Limb (tissue), 2 donors: Measurements from ENCODE around the gene DDI1.
A peak's percentile ranks its signal among the peaks of the same experiment; 100 is the strongest.

Experiments used
- DNase-seq, 2 donors: peaks; one replicate each; pipeline ENCODE4 v3.0.0-alpha.2; 2016; ENCODE audit errors: extremely low spot score in 2 of 2

The DDI1 gene

GRCh38 chr11:104036588-104036987 lies at the start of gene DDI1:
Gene DDI1, plus strand, starts transcription at chr11:104036640. Its CDS starts 183 bp downstream, at chr11:104036823.
- no peak for DNase-seq

GRCh38 chr11:103987629-103988594 lies 48.5 kb upstream of the DDI1 start:
- DNase-seq = no peak

GRCh38 chr11:103988595-103988969 lies 47.9 kb upstream of the DDI1 start:
- no peak for DNase-seq

- DNase-seq = no peak
These were observed 42.9 kb upstream of the DDI1 start for GRCh38 chr11:103993507-103993906.

- DNase-seq = peak in 1 of 2 donors; percentile 22
These were observed 42.3 kb upstream of the DDI1 start for GRCh38 chr11:103994094-103994493.

GRCh38 chr11:103994518-103994917 lies 41.9 kb upstream of the DDI1 start:
- DNase-seq = no peak

- DNase-seq = no peak
These were observed 40.5 kb upstream of the DDI1 start for GRCh38 chr11:103995896-103996295.

- no peak for DNase-seq
These were observed 39.4 kb upstream of the DDI1 start for GRCh38 chr11:103997082-103997481.

- no peak for DNase-seq
These were observed 37.5 kb upstream of the DDI1 start for GRCh38 chr11:103998826-103999508.

- no peak for DNase-seq
These were observed 35.6 kb upstream of the DDI1 start for GRCh38 chr11:104000798-104001197.

GRCh38 chr11:104001561-104002056 lies 34.8 kb upstream of the DDI1 start:
- no peak for DNase-seq

GRCh38 chr11:104003491-104003890 lies 32.9 kb upstream of the DDI1 start:
- DNase-seq = no peak

- no peak for DNase-seq
These were observed 31.1 kb upstream of the DDI1 start for GRCh38 chr11:104005234-104005855.

- DNase-seq = no peak
These were observed 26.7 kb upstream of the DDI1 start for GRCh38 chr11:104009744-104010143.

GRCh38 chr11:104011044-104011443 lies 25.4 kb upstream of the DDI1 start:
- no peak for DNase-seq

GRCh38 chr11:104015649-104016415 lies 20.6 kb upstream of the DDI1 start:
- DNase-seq = no peak

GRCh38 chr11:104024572-104024971 lies 11.9 kb upstream of the DDI1 start:
- no peak for DNase-seq

- DNase-seq = no peak
These were observed 7.8 kb upstream of the DDI1 start for GRCh38 chr11:104028476-104029263.

GRCh38 chr11:104033134-104033533 lies 3.3 kb upstream of the DDI1 start:
- DNase-seq = no peak

GRCh38 chr11:104033561-104033960 lies 2.9 kb upstream of the DDI1 start:
- DNase-seq = no peak
